SK-N-SH (cell line): ENCODE data around the gene DMGDH. TPM values are rescaled to one million over a fixed set of nuclear protein-coding genes. Genes with fewer than 3 reads are reported as not detected.

Experiments used
- CTCF ChIA-PET: fragments of 300-600, 350-600 bp; formaldehyde crosslinking; extraction: SDS; loops from one replicate; lab custom pipeline; 2021; lab: Yijun Ruan, JAX
- POLR2A ChIA-PET: fragments of 350-600 bp; sonication (Branson Sonifier 250); formaldehyde crosslinking; extraction: SDS; loops from one replicate; lab custom pipeline; 2020; ENCODE audit warnings: antibody characterized with exemption, inconsistent platforms; lab: Yijun Ruan, JAX
- DNase-seq: peaks from one replicate; pipeline ENCODE4 v3.0.0; 2012
- H2AFZ ChIP-seq: fragments of 200-600 bp; sonication (generic); 2 replicates; pipeline ENCODE4 v1.8.1; 2016; ENCODE audit warnings: antibody characterized with exemption, mild to moderate bottlenecking, low read depth
- H3F3A ChIP-seq: fragments of 200-600 bp; sonication (generic); replicated peaks from 2 replicates; pipeline ENCODE3; 2016; ENCODE audit warnings: antibody characterized with exemption, mild to moderate bottlenecking; ENCODE audit not compliant: insufficient read depth
- H3K27ac ChIP-seq, 2 experiments: fragments of 200-500 bp in 1 of 2; fragments of 200-600 bp in 1 of 2; sonication (Bioruptor generic) in 1 of 2; sonication (generic), shearing (Covaris generic) in 1 of 2; 2 replicates each; pipeline versions ENCODE4 v1.5.1 to v1.6.1; 2014 to 2016; ENCODE audit warnings: low read depth in 2 of 2, inconsistent platforms in 1 of 2, low read length in 1 of 2, mild to moderate bottlenecking in 1 of 2, mixed read lengths in 1 of 2
- H3K27me3 ChIP-seq: fragments of 200-600 bp; sonication (generic), shearing (Covaris generic); 2 replicates; pipeline ENCODE4 v1.6.1; 2016; ENCODE audit warnings: mixed run types; ENCODE audit not compliant: insufficient read depth
- H3K36me3 ChIP-seq, 2 experiments: fragments of 200-500 bp in 1 of 2; fragments of 200-600 bp in 1 of 2; sonication (Bioruptor generic) in 1 of 2; sonication (generic) in 1 of 2; replicated peaks in 1 of 2; 2 replicates each; pipeline versions ENCODE3 to v1.5.1; 2014 to 2016; ENCODE audit warnings: low read length in 1 of 2, mild to moderate bottlenecking in 1 of 2; ENCODE audit not compliant: insufficient read depth in 2 of 2, control insufficient read depth in 1 of 2
- H3K4me1 ChIP-seq, 2 experiments: fragments of 200-500 bp in 1 of 2; fragments of 200-600 bp in 1 of 2; sonication (Bioruptor generic) in 1 of 2; sonication (generic), shearing (Covaris generic) in 1 of 2; 2 replicates each; pipeline versions ENCODE4 v1.5.1 to v1.6.1; 2014 to 2016; ENCODE audit warnings: low read depth in 1 of 2, low read length in 1 of 2, mixed run types in 1 of 2; ENCODE audit not compliant: insufficient read depth in 2 of 2, control insufficient read depth in 1 of 2
- H3K4me2 ChIP-seq: fragments of 200-600 bp; sonication (generic), shearing (Covaris generic); 2 replicates; pipeline ENCODE4 v1.6.1; 2017; ENCODE audit warnings: mixed run types
- H3K4me3 ChIP-seq, 2 experiments: fragments of 200-500 bp in 1 of 2; fragments of 200-600 bp in 1 of 2; sonication (Bioruptor generic) in 1 of 2; sonication (generic), shearing (Covaris generic) in 1 of 2; 2 replicates each; pipeline versions ENCODE4 v1.5.1 to v1.8.1; 2014 to 2016; ENCODE audit warnings: low read depth in 2 of 2, inconsistent platforms in 1 of 2, low read length in 1 of 2, mild to moderate bottlenecking in 1 of 2, mixed read lengths in 1 of 2, moderate library complexity in 1 of 2
- H3K79me2 ChIP-seq: fragments of 200-600 bp; sonication (generic); 2 replicates; pipeline ENCODE4 v1.8.1; 2017; ENCODE audit warnings: mild to moderate bottlenecking; ENCODE audit not compliant: insufficient read depth
- H3K9ac ChIP-seq: fragments of 200-600 bp; sonication (generic); 2 replicates; pipeline ENCODE4 v1.6.1; 2017; ENCODE audit warnings: mixed run types
- H3K9me2 ChIP-seq: fragments of 200-600 bp; sonication (generic); 2 replicates; pipeline ENCODE4 v1.6.1; 2017; ENCODE audit warnings: mixed run types
- H3K9me3 ChIP-seq: fragments of 200-600 bp; sonication (generic); 2 replicates; pipeline ENCODE4 v1.6.1; 2017; ENCODE audit warnings: mixed run types, mild to moderate bottlenecking, moderate library complexity
- H4K20me1 ChIP-seq: fragments of 200-600 bp; sonication (generic); 2 replicates; pipeline ENCODE4 v1.6.1; 2017; ENCODE audit warnings: mild to moderate bottlenecking, mixed run types; ENCODE audit not compliant: insufficient read depth
- EP300 ChIP-seq, 2 experiments: IDR thresholded peaks; 2 replicates each; pipeline versions ENCODE4 v1.4.0 to v1.6.1; 2012; ENCODE audit warnings: borderline replicate concordance in 1 of 2, low read depth in 1 of 2, low read length in 1 of 2
- EZH2phosphoT487 ChIP-seq: fragments of 200-600 bp; sonication (generic); IDR thresholded peaks from 2 replicates; pipeline ENCODE4 v1.6.1; 2017; ENCODE audit warnings: low read depth, mixed run types, mild to moderate bottlenecking, antibody characterized with exemption, moderate library complexity, borderline replicate concordance
- FOSL2 ChIP-seq: IDR thresholded peaks from 2 replicates; pipeline ENCODE4 v1.4.0; 2012; ENCODE audit warnings: low read depth, mild to moderate bottlenecking, moderate library complexity, borderline replicate concordance
- FOXM1 ChIP-seq: IDR thresholded peaks from 2 replicates; pipeline ENCODE4 v1.4.0; 2012; ENCODE audit warnings: low read depth, mild to moderate bottlenecking
- GABPA ChIP-seq: IDR thresholded peaks from 2 replicates; pipeline ENCODE4 v1.4.0; 2012; ENCODE audit warnings: low read depth, mild to moderate bottlenecking
- JUND ChIP-seq: IDR thresholded peaks from 2 replicates; pipeline ENCODE4 v1.4.0; 2012
- NFIC ChIP-seq: IDR thresholded peaks from 2 replicates; pipeline ENCODE4 v1.4.0; 2012; ENCODE audit warnings: borderline replicate concordance
- POLR2AphosphoS5 ChIP-seq: IDR thresholded peaks from 2 replicates; pipeline ENCODE4 v1.6.1; 2012; ENCODE audit warnings: low read depth, low read length
- RAD21 ChIP-seq: IDR thresholded peaks from 2 replicates; pipeline ENCODE4 v1.6.1; 2012; ENCODE audit warnings: mild to moderate bottlenecking, low read length
- RCOR1 ChIP-seq: fragments of 150-350 bp; IDR thresholded peaks from 2 replicates; pipeline ENCODE4 v1.6.1; 2017; ENCODE audit warnings: antibody characterized with exemption, low read length
- RFX5 ChIP-seq: IDR thresholded peaks from 2 replicates; pipeline ENCODE4 v1.6.1; 2012; ENCODE audit warnings: mild to moderate bottlenecking, improper control_type of control experiment, low read length
- SIN3A ChIP-seq: IDR thresholded peaks from 2 replicates; pipeline ENCODE4 v1.6.1; 2012; ENCODE audit warnings: low read depth, mild to moderate bottlenecking, low read length, moderate library complexity, borderline replicate concordance
- WGBS: methylation state at CpG from one replicate; pipeline ENCODE4 v1.1.6; 2017; ENCODE audit warnings: low lambda C conversion rate; 5-methylcytosine and 5-hydroxymethylcytosine counted together
- polyA plus RNA-seq, 3 experiments: library from polyadenylated mRNA; depleted of rRNA; stranded (reverse); fragments of >200 nt; gene quantifications; 2 replicates each; pipeline ENCODE4 v1.2.3, GENCODE V29; 2012
- TF ChIP-seq, protein P1 (sequence below): fragments of 200-600 bp; sonication (generic); IDR thresholded peaks from 2 replicates; pipeline ENCODE4 v1.6.1; 2017; ENCODE audit warnings: antibody characterized with exemption, mild to moderate bottlenecking, moderate library complexity
- TF ChIP-seq, protein P2 (sequence below): IDR thresholded peaks from 2 replicates; pipeline ENCODE4; 2012
- TF ChIP-seq, protein P3 (sequence below): IDR thresholded peaks from 2 replicates; pipeline ENCODE4 v1.4.0; 2012; ENCODE audit warnings: low read depth, borderline replicate concordance
- TF ChIP-seq, protein P4 (sequence below): fragments of 150-350 bp; IDR thresholded peaks from 2 replicates; pipeline ENCODE4 v1.6.1; 2017; ENCODE audit warnings: antibody characterized with exemption, low read length, low read depth, borderline replicate concordance

The DMGDH gene
- polyA plus RNA-seq, 1 of the 3 experiments (the other 2 are of a cell fraction): 0.56 TPM

DNA sequence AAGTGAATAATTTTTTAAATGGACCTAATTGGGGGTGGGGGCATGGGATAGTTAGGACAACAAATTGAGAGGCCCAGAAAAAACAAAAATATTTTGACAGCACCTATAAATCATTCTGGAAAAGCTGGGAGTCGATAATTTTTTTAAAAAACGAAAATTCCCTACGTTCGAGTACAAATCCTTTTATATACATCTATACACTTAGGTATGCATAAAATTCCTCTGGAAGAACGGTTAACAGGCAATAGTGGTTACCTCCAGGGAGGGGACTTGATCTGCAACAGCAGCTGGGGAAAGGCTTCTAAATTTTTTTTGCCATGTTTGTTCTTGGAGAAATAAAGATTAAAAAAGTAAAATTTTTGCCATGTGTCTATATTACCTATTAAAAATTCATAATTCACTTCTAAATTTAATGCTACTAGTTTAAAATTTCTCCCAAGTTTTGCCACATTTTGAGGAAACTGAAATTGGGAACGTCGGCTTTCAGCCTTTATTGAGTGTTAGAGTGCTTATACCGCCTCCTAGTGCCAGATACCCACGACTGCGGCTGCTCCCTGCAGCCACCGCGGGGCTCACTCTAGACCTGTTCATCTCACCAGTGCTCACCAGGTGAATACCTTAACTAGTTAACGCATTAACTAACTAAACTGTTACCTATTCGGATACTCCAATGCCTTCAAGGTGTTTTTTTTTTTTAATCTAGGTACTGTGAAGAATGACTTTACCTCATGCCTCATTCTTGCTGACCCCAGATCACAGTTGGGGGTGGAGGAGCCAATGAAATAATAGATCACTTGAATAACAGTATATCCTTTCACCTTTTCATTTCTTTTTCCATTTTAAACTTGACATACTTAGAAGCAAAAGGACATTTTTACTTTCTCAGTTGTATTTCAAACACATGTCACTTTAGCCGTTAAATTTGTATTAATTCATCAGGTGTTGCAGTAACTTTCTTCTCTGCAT, 40.3 kb upstream of the DMGDH start:
- POLR2A ChIA-PET: no interaction called here
- no peaks in the 10 kb centered on the region for H3K79me2 ChIP-seq
- DNase-seq: no peak
- peaks cover 0 to 14% of the 10 kb centered on the region in 2 experiments; a peak in 2 of 4 replicates for H3K4me1 ChIP-seq
- H3K9ac ChIP-seq: no peak overlapping the region
- TF ChIP-seq GABPA (no peak), RAD21 (peak; percentile 32; the same call in 1 of the 2 replicates)
- TF ChIP-seq, protein P1, sequence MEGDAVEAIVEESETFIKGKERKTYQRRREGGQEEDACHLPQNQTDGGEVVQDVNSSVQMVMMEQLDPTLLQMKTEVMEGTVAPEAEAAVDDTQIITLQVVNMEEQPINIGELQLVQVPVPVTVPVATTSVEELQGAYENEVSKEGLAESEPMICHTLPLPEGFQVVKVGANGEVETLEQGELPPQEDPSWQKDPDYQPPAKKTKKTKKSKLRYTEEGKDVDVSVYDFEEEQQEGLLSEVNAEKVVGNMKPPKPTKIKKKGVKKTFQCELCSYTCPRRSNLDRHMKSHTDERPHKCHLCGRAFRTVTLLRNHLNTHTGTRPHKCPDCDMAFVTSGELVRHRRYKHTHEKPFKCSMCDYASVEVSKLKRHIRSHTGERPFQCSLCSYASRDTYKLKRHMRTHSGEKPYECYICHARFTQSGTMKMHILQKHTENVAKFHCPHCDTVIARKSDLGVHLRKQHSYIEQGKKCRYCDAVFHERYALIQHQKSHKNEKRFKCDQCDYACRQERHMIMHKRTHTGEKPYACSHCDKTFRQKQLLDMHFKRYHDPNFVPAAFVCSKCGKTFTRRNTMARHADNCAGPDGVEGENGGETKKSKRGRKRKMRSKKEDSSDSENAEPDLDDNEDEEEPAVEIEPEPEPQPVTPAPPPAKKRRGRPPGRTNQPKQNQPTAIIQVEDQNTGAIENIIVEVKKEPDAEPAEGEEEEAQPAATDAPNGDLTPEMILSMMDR: peak; percentile 33; the same call in 1 of the 2 replicates
- TF ChIP-seq, all 33 proteins: peak for 2
- CTCF ChIA-PET: interaction anchor here (1.0 to 1.2 kb wide), 4 partner anchors 23 to 88 kb away, joined by 3 to 5 read pairs (median 4); no protein-coding TSS in a partner anchor
- no peaks in the 10 kb centered on the region for H3K9me3 ChIP-seq
- no peaks in the 10 kb centered on the region; the same call in 1 of the 2 replicates for H3K27me3 ChIP-seq
- H4K20me1 ChIP-seq: no peaks in the 10 kb centered on the region
- H3F3A ChIP-seq: no peaks in the 10 kb centered on the region
- H3K9me2 ChIP-seq: no peaks in the 10 kb centered on the region
- H2AFZ ChIP-seq: no peak overlapping the region
- no peak overlapping the region; a peak in 1 of 4 replicates for H3K4me3 ChIP-seq
- WGBS: 76% methylated on average over 15 of the region's 15 CpGs
- no peak overlapping the region for H3K4me2 ChIP-seq
- H3K27ac ChIP-seq: no peak overlapping the region
- no peaks in the 10 kb centered on the region for H3K36me3 ChIP-seq

DNA sequence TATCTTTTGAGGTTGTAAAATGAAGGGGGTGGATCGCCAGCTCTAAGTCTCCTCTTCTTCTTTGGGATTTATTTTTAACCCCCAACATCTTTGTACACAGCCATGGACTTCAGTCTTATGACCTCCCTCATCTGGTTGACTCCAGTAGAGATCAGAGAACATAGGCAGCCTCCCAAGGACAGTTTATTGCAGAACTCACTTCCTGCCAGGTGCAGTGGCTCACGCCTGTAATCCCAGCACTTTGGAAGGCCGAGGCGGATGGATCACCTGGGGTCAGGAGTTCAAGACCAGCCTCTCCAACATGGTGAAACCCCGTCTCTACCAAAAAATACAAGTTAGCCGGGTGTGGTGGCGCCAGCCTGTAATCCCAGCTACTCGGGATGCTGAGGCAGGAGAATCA, 39.3 kb upstream of the DMGDH start:
- H3K27me3 ChIP-seq: no peaks in the 10 kb centered on the region; the same call in 1 of the 2 replicates
- H3K79me2 ChIP-seq: no peaks in the 10 kb centered on the region
- H3K36me3 ChIP-seq: no peaks in the 10 kb centered on the region
- no peaks in the 10 kb centered on the region for H3F3A ChIP-seq
- peaks cover 0 to 14% of the 10 kb centered on the region in 2 experiments; a peak in 2 of 4 replicates for H3K4me1 ChIP-seq
- H3K9ac ChIP-seq: no peak overlapping the region
- no peaks in the 10 kb centered on the region for H3K9me2 ChIP-seq
- ChIA-PET POLR2A (no interaction called here), CTCF (interaction anchor here (1.1 to 1.2 kb wide), 3 partner anchors 24 to 87 kb away, joined by 3 to 5 read pairs (median 3); no protein-coding TSS in a partner anchor)
- H3K4me2 ChIP-seq: no peak overlapping the region
- H3K27ac ChIP-seq: no peak overlapping the region
- H3K4me3 ChIP-seq: no peak overlapping the region
- no peak for DNase-seq
- 75% methylated on average over 7 of the region's 8 CpGs for WGBS
- no peak overlapping the region for H2AFZ ChIP-seq
- H4K20me1 ChIP-seq: no peaks in the 10 kb centered on the region
- H3K9me3 ChIP-seq: no peaks in the 10 kb centered on the region
- TF ChIP-seq POLR2AphosphoS5: no peak
- TF ChIP-seq, protein P2, sequence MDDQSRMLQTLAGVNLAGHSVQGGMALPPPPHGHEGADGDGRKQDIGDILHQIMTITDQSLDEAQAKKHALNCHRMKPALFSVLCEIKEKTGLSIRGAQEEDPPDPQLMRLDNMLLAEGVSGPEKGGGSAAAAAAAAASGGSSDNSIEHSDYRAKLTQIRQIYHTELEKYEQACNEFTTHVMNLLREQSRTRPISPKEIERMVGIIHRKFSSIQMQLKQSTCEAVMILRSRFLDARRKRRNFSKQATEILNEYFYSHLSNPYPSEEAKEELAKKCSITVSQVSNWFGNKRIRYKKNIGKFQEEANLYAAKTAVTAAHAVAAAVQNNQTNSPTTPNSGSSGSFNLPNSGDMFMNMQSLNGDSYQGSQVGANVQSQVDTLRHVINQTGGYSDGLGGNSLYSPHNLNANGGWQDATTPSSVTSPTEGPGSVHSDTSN: no peak
- TF ChIP-seq FOSL2: no peak
- TF ChIP-seq, protein P3, sequence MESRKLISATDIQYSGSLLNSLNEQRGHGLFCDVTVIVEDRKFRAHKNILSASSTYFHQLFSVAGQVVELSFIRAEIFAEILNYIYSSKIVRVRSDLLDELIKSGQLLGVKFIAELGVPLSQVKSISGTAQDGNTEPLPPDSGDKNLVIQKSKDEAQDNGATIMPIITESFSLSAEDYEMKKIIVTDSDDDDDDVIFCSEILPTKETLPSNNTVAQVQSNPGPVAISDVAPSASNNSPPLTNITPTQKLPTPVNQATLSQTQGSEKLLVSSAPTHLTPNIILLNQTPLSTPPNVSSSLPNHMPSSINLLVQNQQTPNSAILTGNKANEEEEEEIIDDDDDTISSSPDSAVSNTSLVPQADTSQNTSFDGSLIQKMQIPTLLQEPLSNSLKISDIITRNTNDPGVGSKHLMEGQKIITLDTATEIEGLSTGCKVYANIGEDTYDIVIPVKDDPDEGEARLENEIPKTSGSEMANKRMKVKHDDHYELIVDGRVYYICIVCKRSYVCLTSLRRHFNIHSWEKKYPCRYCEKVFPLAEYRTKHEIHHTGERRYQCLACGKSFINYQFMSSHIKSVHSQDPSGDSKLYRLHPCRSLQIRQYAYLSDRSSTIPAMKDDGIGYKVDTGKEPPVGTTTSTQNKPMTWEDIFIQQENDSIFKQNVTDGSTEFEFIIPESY: no peak
- TF ChIP-seq RAD21: no peak
- TF ChIP-seq NFIC: no peak
- TF ChIP-seq FOXM1: no peak
- no peak for TF ChIP-seq SIN3A
- TF ChIP-seq RCOR1: no peak
- no peak for TF ChIP-seq JUND
- TF ChIP-seq, protein P1: no peak
- TF ChIP-seq, protein P4, sequence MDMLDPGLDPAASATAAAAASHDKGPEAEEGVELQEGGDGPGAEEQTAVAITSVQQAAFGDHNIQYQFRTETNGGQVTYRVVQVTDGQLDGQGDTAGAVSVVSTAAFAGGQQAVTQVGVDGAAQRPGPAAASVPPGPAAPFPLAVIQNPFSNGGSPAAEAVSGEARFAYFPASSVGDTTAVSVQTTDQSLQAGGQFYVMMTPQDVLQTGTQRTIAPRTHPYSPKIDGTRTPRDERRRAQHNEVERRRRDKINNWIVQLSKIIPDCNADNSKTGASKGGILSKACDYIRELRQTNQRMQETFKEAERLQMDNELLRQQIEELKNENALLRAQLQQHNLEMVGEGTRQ: no peak
- TF ChIP-seq EZH2phosphoT487: no peak
- TF ChIP-seq RFX5: no peak
- TF ChIP-seq EP300 (IDR thresholded peaks at IDR 0.05; ENCODE audit: borderline replicate concordance in 1 of 2, low read depth in 1 of 2, low read length in 1 of 2): no peak
